Cardiac fibroblast (primary cell): ENCODE data around the gene RERE.

Experiments used
- DNase-seq, 2 donors: peaks; one replicate each; pipeline versions ENCODE4 v3.0.0 to v3.0.0-alpha.2; 2010; ENCODE audit warnings: low read depth in 2 of 2
- H3K4me3 ChIP-seq, 2 donors: replicated peaks in 1 of 2; 1 replicate in 1 of 2; 2 replicates in 1 of 2; pipeline ENCODE4 v1.5.1; 2011; ENCODE audit warnings: low read depth in 2 of 2, low read length in 2 of 2, mild to moderate bottlenecking in 2 of 2, moderate library complexity in 1 of 2
- CTCF ChIP-seq: IDR thresholded peaks from one replicate; pipeline ENCODE4 v1.5.1; 2011; ENCODE audit warnings: low read depth, mild to moderate bottlenecking, low read length, inconsistent platforms

The RERE gene

GRCh38 chr1:8712413-8713231, 104.8 kb downstream of the RERE start:
- peak overlapping the region in 1 of 2 donors; percentile 21 for H3K4me3 ChIP-seq
- peak; percentile 95 to 97 for DNase-seq
- no peak for TF ChIP-seq CTCF

GRCh38 chr1:8711873-8712412, 105.5 kb downstream of the RERE start:
- no peak for TF ChIP-seq CTCF
- H3K4me3 ChIP-seq, result peak overlapping the region in 1 of 2 donors; percentile 21
- DNase-seq, result no peak

- no peak overlapping the region for H3K4me3 ChIP-seq
- no peak for TF ChIP-seq CTCF
Measured at GRCh38 chr1:8711151-8711550, 106.3 kb downstream of the RERE start.

GRCh38 chr1:8708259-8708658, 109.2 kb downstream of the RERE start:
- DNase-seq, result no peak
- H3K4me3 ChIP-seq, result no peak overlapping the region
- TF ChIP-seq CTCF, result no peak

More at GRCh38 chr1:8711151-8711550, 106.3 kb downstream of the RERE start:
- DNase-seq, result peak in 1 of 2 donors; percentile 43

DNA sequence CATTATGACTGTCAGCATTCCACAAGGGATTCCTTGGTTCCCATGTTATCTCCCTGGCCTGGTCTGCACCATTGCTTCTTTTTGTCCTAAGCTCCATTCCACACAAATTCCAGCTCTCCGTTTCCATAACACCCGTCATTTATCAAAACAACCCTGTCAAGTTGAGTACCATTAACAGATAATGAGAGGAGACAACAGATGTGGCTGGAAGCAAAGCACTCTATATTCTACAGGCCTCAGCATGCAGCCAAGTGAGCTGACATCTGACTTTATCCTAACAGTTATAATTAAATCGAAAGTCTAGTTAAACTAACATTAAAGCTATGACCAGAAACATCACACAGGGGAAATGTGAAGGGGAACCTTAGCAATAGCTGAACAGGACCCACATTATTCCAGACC, 110.4 kb downstream of the RERE start:
- peak in 1 of 2 donors; percentile 73 for DNase-seq

GRCh38 chr1:8706291-8706690, 111.1 kb downstream of the RERE start:
- no peak for DNase-seq
- no peak overlapping the region for H3K4me3 ChIP-seq
- no peak for TF ChIP-seq CTCF

More for the DNA sequence above, 110.4 kb downstream of the RERE start:
- H3K4me3 ChIP-seq, result no peak overlapping the region
- no peak for TF ChIP-seq CTCF
